Measurements from ENCODE around the gene ABCA2. TPM values are rescaled to one million over a fixed set of nuclear protein-coding genes. Genes with fewer than 3 reads are reported as not detected.

The ABCA2 gene
- total RNA-seq, 1 donor from 2014 or later, result 2.7 TPM

DNA sequence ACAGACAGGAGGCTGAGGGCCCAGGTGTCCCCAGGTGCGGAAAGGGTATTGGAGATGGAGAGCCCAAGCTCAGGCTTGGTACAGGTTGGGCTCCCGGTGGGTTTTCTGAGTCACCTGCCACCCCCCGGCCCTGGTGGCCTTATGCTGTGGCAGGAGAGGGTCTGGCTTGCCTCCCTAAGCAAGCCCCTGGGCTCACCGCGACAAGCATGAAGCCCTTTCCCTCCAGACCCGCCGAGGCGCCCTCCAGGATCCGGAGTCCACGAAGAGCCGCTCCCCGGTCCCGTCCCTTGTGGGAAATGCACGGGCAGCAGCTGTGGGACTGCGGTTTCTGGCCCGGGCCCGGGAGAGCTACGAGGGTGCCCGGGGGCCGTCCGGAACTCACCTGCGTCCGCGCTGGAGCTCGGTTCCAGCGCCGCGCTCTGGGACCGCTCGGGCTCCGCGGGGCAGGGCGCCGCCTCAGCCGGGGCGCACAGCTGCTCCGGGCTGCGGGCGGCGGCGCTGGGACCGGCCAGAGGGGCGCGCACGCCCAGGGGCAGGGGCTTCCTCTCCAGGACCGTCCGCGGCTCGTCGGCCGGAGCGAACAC is 41.6 kb upstream of the ABCA2 start:
- peak; percentile 79 for DNase-seq (ENCODE audit: low spot score)
- Histone ChIP-seq H3K4me3 (peak overlapping the region; percentile 72), H3K4me2 (peak overlapping the region; percentile 98), H3K36me3 (no peaks in the 10 kb centered on the region), H4K20me1 (ENCODE audit: low read depth) (peaks cover 37% of the 10 kb centered on the region), H3F3A (ENCODE audit: low read depth) (peaks cover 22% of the 10 kb centered on the region), H3K79me2 (ENCODE audit: low read depth) (no peaks in the 10 kb centered on the region), H3K27ac (no peak overlapping the region), H3K27me3 (peaks cover 41% of the 10 kb centered on the region), H2AFZ (replicated peaks) (no peak overlapping the region), H3K9me3 (ENCODE audit: low read depth) (no peaks in the 10 kb centered on the region), H3K9ac (no peak overlapping the region), H3K4me1 (peaks cover 11% of the 10 kb centered on the region)
- peaks cover 18% of the 10 kb centered on the region for H3K27me3 Mint-ChIP-seq (ENCODE audit: insufficient read depth, low read depth)
- no peak overlapping the region for H3K27ac Mint-ChIP-seq
- peaks cover 10% of the 10 kb centered on the region for H3K4me1 Mint-ChIP-seq
- peak overlapping the region; percentile 79 for H3K4me3 Mint-ChIP-seq
- no peaks in the 10 kb centered on the region for H3K9me3 Mint-ChIP-seq
- H3K36me3 Mint-ChIP-seq, result no peaks in the 10 kb centered on the region
- TF ChIP-seq EZH2phosphoT487 (IDR thresholded peaks at IDR 0.05) (no peak), EZH2 (IDR thresholded peaks at IDR 0.05) (peak; percentile 64), CTCF (IDR thresholded peaks at IDR 0.05) (no peak)

DNA sequence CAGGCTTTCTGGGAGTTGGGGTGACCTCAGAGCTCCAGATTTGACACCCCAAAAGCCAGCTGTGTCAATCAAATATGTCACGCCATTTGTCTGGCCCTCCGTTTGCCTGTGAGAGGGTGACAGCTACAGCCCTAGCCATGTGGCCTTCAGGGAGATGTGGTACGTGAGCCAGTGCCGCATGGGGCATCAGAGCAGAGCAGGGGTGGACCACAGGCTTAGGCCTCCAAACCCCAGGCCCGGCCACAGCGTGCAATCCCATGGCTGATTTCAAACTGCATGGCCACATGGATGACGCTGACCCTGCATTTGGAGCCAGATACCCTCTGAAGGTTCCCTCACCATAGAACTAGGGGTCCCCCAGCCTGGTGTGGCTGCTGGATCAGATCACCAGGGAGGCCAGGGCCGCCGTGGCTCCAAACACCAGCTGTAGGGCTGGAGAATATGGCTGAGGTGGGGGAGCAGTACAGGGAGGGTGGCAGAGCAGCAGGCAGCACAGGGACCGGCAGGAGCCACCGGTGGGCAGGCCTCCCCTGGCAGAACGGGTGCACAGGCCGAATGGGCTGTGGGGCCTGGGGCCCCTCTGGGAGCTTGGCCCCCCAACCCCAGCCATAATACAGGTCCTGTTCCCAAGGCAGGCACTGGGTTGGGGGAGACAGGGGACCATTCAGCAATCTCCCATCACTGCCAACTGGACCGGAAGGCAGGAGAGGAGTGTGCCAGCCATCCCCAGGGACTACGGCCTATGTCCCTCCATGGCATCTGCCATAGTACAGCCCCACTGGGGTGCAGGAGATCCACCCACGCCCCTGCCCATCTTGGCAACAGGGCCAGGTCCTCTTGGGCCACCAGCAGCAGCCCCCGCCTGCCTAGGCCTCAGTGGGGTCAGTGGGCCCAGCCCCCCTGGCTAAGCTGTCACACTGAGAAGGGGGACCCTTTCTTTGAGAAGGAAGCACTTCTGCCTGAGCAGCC is 40.8 kb upstream of the ABCA2 start:
- Histone ChIP-seq H3K4me3 (peak overlapping the region; percentile 72), H3K4me1 (peaks cover 11% of the 10 kb centered on the region), H3K9me3 (ENCODE audit: low read depth) (no peaks in the 10 kb centered on the region), H4K20me1 (ENCODE audit: low read depth) (peaks cover 43% of the 10 kb centered on the region), H3F3A (ENCODE audit: low read depth) (peaks cover 22% of the 10 kb centered on the region), H3K4me2 (peak overlapping the region; percentile 98), H2AFZ (replicated peaks) (no peak overlapping the region), H3K9ac (no peak overlapping the region), H3K79me2 (ENCODE audit: low read depth) (no peaks in the 10 kb centered on the region), H3K36me3 (no peaks in the 10 kb centered on the region), H3K27me3 (peaks cover 33% of the 10 kb centered on the region), H3K27ac (no peak overlapping the region)
- peaks cover 11% of the 10 kb centered on the region for H3K27me3 Mint-ChIP-seq (ENCODE audit: insufficient read depth, low read depth)
- TF ChIP-seq CTCF (IDR thresholded peaks at IDR 0.05), result no peak
- TF ChIP-seq EZH2phosphoT487 (IDR thresholded peaks at IDR 0.05), result no peak
- no peak for TF ChIP-seq EZH2 (IDR thresholded peaks at IDR 0.05)
- no peak overlapping the region for H3K27ac Mint-ChIP-seq
- no peak for DNase-seq (ENCODE audit: low spot score)
- H3K4me1 Mint-ChIP-seq, result peaks cover 10% of the 10 kb centered on the region
- H3K4me3 Mint-ChIP-seq, result peak overlapping the region; percentile 79
- no peaks in the 10 kb centered on the region for H3K9me3 Mint-ChIP-seq
- H3K36me3 Mint-ChIP-seq, result no peaks in the 10 kb centered on the region

DNA sequence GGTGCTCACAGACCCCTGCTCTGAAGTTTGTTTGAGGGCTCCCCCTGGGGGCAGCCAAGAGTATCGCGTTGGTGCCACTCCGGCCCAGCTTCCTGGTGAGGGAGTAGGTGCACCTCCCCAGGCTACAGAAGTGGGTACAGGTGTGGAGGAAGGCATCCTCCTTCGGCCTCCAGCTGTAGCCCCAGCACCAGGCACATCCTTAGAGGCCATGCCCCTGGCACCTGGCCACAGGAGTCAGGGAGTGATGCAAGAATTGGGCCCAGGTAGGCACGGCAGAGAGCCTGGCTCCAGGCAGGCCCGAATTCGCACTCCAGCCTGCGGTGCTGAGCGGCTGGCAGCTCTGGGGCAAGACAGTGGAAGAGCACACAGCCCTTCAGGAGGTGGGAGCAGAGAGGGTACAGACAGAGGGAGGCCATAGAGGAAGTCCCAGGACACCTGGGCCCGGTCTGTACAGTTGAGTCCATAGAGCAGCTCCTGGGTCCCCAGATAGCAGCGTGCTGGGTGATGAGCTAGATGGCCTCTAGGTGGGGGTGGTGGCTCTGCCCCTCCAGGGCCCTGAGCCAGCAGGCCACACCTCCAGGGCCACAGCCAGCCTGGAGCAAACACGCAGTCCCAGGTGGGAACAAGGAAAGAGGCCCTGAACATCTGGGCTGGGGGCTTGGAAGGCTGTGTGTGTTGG is 40.0 kb upstream of the ABCA2 start:
- peaks cover 22% of the 10 kb centered on the region for H3F3A ChIP-seq (ENCODE audit: low read depth)
- DNase-seq (ENCODE audit: low spot score), result peak; percentile 82
- Mint-ChIP-seq H3K27ac (no peak overlapping the region), H3K27me3 (ENCODE audit: insufficient read depth, low read depth) (peaks cover 6% of the 10 kb centered on the region), H3K4me1 (peaks cover 10% of the 10 kb centered on the region), H3K4me3 (peak overlapping the region; percentile 54), H3K36me3 (no peaks in the 10 kb centered on the region), H3K9me3 (no peaks in the 10 kb centered on the region)
- no peak overlapping the region for H3K9ac ChIP-seq
- H3K27ac ChIP-seq, result no peak overlapping the region
- H3K4me1 ChIP-seq, result peaks cover 11% of the 10 kb centered on the region
- TF ChIP-seq CTCF (IDR thresholded peaks at IDR 0.05) (peak; percentile 62), EZH2phosphoT487 (IDR thresholded peaks at IDR 0.05) (no peak)
- peaks cover 46% of the 10 kb centered on the region for H4K20me1 ChIP-seq (ENCODE audit: low read depth)
- peaks cover 28% of the 10 kb centered on the region for H3K27me3 ChIP-seq
- no peak overlapping the region for H3K4me3 ChIP-seq
- no peaks in the 10 kb centered on the region for H3K9me3 ChIP-seq (ENCODE audit: low read depth)
- H3K79me2 ChIP-seq (ENCODE audit: low read depth), result no peaks in the 10 kb centered on the region
- H2AFZ ChIP-seq (replicated peaks), result no peak overlapping the region
- H3K36me3 ChIP-seq, result no peaks in the 10 kb centered on the region
- no peak overlapping the region for H3K4me2 ChIP-seq
